Neutrophil (primary cell): ENCODE data around the gene PRLH.

Experiments used
- H3K27ac ChIP-seq: fragments of 200-600 bp; sonication (generic); 2 replicates; pipeline ENCODE4 v1.5.1; 2016; ENCODE audit warnings: mild to moderate bottlenecking, moderate library complexity
- H3K27me3 ChIP-seq: fragments of 200-600 bp; sonication (generic); 2 replicates; pipeline ENCODE4 v1.6.0; 2016; ENCODE audit warnings: mild to moderate bottlenecking
- H3K36me3 ChIP-seq: fragments of 200-600 bp; sonication (generic); 2 replicates; pipeline ENCODE4 v1.5.1; 2017
- H3K4me1 ChIP-seq, 2 experiments: fragments of 200-600 bp in 1 of 2; sonication (generic) in 1 of 2; 1 replicate in 1 of 2; 2 replicates in 1 of 2; pipeline versions ENCODE4 v1.5.1 to v1.6.1; 2013 to 2016; ENCODE audit warnings: low read depth in 1 of 2, low read length in 1 of 2, mild to moderate bottlenecking in 1 of 2, moderate library complexity in 1 of 2; ENCODE audit not compliant: control insufficient read depth in 1 of 2, insufficient read depth in 1 of 2
- H3K4me3 ChIP-seq, 2 experiments: fragments of 200-600 bp in 1 of 2; sonication (generic) in 1 of 2; 1 replicate in 1 of 2; 2 replicates in 1 of 2; pipeline ENCODE4 v1.5.1; 2013 to 2016; ENCODE audit warnings: low read depth in 1 of 2, low read length in 1 of 2, mild to moderate bottlenecking in 1 of 2, moderate library complexity in 1 of 2
- H3K9me3 ChIP-seq: fragments of 200-600 bp; sonication (generic); 2 replicates; pipeline ENCODE4 v1.5.1; 2016
- TF ChIP-seq, protein P1 (sequence below): fragments of 200-600 bp; sonication (generic); IDR thresholded peaks from 2 replicates; pipeline ENCODE4 v1.5.1; 2016; ENCODE audit warnings: antibody characterized with exemption

Gene PRLH

DNA sequence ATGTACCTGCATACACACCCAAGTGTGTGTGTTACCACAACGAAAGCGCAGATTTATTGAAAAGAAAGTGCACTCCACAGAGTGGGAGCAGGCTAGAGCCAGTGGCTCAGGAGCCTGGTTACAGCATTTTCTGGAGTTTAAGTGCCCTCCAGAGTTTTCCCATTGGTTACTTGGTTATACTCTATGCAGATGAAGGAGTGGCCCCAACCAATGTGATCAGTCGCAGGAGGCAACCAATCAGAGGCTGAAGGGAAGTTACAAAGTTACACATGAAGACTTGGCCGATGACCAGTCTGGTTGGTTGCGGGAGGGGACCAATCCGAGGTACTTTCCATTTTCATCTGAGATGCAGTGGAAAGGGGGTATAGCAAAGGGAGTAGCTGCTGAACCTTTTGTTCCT is 13.5 kb upstream of the PRLH start:
- no peaks in the 10 kb centered on the region for H3K9me3 ChIP-seq
- TF ChIP-seq, protein P1, sequence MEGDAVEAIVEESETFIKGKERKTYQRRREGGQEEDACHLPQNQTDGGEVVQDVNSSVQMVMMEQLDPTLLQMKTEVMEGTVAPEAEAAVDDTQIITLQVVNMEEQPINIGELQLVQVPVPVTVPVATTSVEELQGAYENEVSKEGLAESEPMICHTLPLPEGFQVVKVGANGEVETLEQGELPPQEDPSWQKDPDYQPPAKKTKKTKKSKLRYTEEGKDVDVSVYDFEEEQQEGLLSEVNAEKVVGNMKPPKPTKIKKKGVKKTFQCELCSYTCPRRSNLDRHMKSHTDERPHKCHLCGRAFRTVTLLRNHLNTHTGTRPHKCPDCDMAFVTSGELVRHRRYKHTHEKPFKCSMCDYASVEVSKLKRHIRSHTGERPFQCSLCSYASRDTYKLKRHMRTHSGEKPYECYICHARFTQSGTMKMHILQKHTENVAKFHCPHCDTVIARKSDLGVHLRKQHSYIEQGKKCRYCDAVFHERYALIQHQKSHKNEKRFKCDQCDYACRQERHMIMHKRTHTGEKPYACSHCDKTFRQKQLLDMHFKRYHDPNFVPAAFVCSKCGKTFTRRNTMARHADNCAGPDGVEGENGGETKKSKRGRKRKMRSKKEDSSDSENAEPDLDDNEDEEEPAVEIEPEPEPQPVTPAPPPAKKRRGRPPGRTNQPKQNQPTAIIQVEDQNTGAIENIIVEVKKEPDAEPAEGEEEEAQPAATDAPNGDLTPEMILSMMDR = no peak
- H3K4me1 ChIP-seq = no peaks in the 10 kb centered on the region
- H3K27ac ChIP-seq = no peak overlapping the region
- no peak overlapping the region for H3K4me3 ChIP-seq
- H3K27me3 ChIP-seq = peaks cover 5% of the 10 kb centered on the region
- no peaks in the 10 kb centered on the region for H3K36me3 ChIP-seq

DNA sequence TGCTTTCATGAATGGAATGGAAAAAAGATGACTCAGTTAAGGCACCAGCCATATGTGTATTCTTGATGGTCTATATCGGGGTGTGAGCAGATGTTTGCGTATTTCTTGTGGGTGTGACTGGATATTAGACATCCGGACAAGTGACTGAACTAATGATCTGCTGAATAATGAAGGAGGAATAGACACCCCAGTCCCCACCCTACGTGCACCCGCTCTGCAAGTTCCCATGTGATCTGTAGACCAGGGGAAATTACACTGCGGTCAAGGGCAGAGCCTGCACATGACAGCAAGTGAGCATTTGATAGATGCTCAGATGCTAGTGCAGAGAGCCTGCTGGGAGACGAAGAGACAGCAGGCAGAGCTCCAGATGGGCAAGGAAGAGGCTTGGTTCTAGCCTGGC is 12.4 kb upstream of the PRLH start:
- no peaks in the 10 kb centered on the region for H3K9me3 ChIP-seq
- no peak overlapping the region for H3K4me3 ChIP-seq
- no peaks in the 10 kb centered on the region for H3K27me3 ChIP-seq
- TF ChIP-seq, protein P1 = no peak
- no peaks in the 10 kb centered on the region for H3K36me3 ChIP-seq
- H3K27ac ChIP-seq = no peak overlapping the region
- no peaks in the 10 kb centered on the region for H3K4me1 ChIP-seq

DNA sequence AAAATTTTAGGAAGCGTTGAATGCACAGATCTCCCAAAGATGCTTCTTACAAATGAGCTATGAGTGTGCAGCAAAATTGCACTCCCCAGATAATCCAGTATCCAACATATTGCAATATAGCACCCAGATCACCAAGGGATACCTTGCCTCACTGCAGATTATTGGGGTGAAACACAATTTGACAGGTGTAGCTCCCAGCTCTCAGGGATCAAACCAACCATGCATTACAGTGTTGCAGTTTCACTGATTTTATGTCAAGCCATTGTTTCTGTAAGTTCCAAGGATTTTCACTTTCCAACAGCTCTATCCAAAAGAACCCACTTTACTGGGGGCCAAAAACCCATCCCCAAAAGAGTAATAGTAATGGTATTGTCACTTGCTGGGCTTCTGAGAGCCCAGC is 10.8 kb upstream of the PRLH start:
- TF ChIP-seq, protein P1 = no peak
- H3K4me1 ChIP-seq = no peaks in the 10 kb centered on the region
- H3K27ac ChIP-seq = no peak overlapping the region
- no peaks in the 10 kb centered on the region for H3K27me3 ChIP-seq
- H3K9me3 ChIP-seq = no peaks in the 10 kb centered on the region
- no peaks in the 10 kb centered on the region for H3K36me3 ChIP-seq
- H3K4me3 ChIP-seq = no peak overlapping the region

DNA sequence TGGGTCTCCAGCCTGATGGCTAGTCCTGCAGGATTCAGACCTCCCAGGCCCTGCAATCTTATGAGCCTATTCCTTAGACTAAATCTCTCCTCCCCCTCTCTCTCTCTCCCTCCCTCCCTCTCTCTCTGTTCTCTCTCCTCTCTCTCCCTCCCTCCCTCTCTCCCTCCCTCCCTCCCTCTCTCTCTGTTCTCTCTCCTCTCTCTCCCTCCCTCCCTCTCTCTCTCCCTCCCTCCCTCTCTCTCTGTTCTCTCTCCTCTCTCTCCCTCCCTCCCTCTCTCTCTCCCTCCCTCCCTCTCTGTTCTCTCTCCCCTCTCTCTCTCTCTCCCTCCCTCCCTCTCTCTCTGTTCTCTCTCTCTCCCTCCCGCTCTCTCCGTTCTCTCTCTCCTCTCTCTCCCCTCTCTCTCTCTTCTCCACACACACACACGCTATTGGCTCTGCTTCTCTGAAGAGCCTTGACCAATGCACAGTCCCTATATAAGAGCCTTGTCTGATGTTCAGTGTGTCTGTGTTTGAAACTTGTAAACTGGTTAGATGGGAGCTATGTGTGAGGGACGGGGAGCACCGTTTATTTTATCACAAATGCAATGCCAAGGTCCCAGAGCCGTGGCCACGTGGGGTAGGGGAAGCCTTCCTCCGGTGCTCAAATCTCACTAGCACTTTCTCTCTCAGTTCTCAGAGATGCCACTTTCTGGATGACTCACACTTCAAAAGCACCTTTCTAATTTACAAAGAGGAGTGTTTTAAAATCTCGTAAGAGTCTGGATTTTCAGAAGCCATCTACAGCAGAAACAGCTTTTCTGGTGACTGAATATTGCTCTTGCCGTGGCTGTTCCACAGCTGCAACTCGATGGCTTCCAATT is 9.4 kb upstream of the PRLH start:
- Histone ChIP-seq H3K27me3 (no peaks in the 10 kb centered on the region), H3K4me1 (no peaks in the 10 kb centered on the region), H3K27ac (no peak overlapping the region), H3K36me3 (no peaks in the 10 kb centered on the region), H3K9me3 (no peaks in the 10 kb centered on the region), H3K4me3 (no peak overlapping the region)
- TF ChIP-seq, protein P1 = no peak

DNA sequence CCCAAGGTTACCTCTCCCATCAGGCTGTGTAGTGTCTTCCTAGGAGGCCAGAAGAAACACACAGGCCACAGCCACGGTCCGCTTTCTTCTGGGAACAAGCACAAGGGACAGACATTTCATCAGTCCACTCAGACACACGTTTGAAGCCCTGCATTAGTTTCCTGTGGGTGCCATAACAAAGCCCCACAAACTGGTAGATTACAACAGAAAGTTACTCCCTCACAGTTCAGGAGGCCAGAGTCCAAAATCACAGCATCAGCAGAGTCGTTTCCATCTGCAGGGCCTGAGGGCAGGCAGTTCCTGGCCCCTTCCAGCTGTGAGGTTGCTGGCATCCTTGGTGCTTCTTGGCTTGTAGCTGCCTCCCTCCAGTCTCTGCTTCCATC is 8.8 kb upstream of the PRLH start:
- Histone ChIP-seq H3K4me1 (no peaks in the 10 kb centered on the region), H3K36me3 (no peaks in the 10 kb centered on the region), H3K9me3 (no peaks in the 10 kb centered on the region), H3K4me3 (no peak overlapping the region), H3K27ac (no peak overlapping the region), H3K27me3 (no peaks in the 10 kb centered on the region)
- TF ChIP-seq, protein P1 = no peak
